Neural cell (in vitro differentiated cells): Measurements from ENCODE around the gene TNNT3.

Experiments
- EP300 ChIP-seq: fragments of 450-650 bp; conservative IDR thresholded peaks from 2 replicates; pipeline ENCODE4 v1.6.1; 2014; ENCODE audit warnings: antibody characterized with exemption, mild to moderate bottlenecking, moderate library complexity; ENCODE audit not compliant: poor library complexity, severe bottlenecking
- EZH2 ChIP-seq: fragments of 200-600, 300-800 bp; shearing (Covaris generic), sonication (generic); IDR thresholded peaks from 2 replicates; pipeline ENCODE4 v1.6.1; 2014; ENCODE audit warnings: antibody characterized with exemption, low read length, borderline replicate concordance, mild to moderate bottlenecking; ENCODE audit not compliant: insufficient read depth, poor library complexity, severe bottlenecking
- MXI1 ChIP-seq: fragments of 450-650 bp; conservative IDR thresholded peaks from 2 replicates; pipeline ENCODE4 v1.6.1; 2014; ENCODE audit warnings: antibody characterized with exemption, mild to moderate bottlenecking; ENCODE audit not compliant: poor library complexity, severe bottlenecking
- POLR2AphosphoS5 ChIP-seq: IDR thresholded peaks from 2 replicates; pipeline ENCODE4 v1.6.1; 2012
- RAD21 ChIP-seq: fragments of 450-650 bp; conservative IDR thresholded peaks from 2 replicates; pipeline ENCODE4 v1.6.1; 2014; ENCODE audit warnings: antibody characterized with exemption, mild to moderate bottlenecking, moderate library complexity
- SMC3 ChIP-seq: fragments of 450-650 bp; conservative IDR thresholded peaks from 2 replicates; pipeline ENCODE4 v1.6.1; 2014; ENCODE audit warnings: antibody characterized with exemption, mild to moderate bottlenecking, moderate library complexity; ENCODE audit not compliant: poor library complexity
- TAF1 ChIP-seq: IDR thresholded peaks from 2 replicates; pipeline ENCODE4 v1.6.1; 2012; ENCODE audit warnings: low read depth
- TF ChIP-seq, protein P1 (sequence below): fragments of 450-650 bp; IDR thresholded peaks from 2 replicates; pipeline ENCODE4 v1.5.1; 2014; ENCODE audit warnings: antibody characterized with exemption, mild to moderate bottlenecking, moderate library complexity; ENCODE audit not compliant: poor library complexity, severe bottlenecking

DNA sequence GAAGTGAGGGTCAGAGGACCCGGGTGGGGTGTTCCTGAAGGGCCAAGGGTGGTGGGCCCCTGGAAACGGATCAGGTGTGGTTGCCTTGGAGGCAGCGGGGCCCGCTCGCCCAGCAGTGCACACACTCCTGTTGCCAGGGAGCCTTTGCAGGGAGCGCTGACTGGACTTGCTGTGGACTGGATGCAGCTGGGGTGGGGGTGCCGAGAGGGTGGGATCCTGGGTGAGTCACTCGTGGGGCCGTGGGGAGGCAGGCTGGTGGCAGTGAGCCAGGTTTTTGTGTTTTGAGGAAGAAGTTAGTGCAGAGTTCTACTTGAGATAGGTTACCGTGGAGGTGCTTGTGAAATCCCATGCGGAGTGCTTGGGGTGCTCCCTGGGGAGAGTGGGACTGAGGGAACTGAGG lies 28.9 kb downstream of the TNNT3 start:
- TF ChIP-seq, protein P1, sequence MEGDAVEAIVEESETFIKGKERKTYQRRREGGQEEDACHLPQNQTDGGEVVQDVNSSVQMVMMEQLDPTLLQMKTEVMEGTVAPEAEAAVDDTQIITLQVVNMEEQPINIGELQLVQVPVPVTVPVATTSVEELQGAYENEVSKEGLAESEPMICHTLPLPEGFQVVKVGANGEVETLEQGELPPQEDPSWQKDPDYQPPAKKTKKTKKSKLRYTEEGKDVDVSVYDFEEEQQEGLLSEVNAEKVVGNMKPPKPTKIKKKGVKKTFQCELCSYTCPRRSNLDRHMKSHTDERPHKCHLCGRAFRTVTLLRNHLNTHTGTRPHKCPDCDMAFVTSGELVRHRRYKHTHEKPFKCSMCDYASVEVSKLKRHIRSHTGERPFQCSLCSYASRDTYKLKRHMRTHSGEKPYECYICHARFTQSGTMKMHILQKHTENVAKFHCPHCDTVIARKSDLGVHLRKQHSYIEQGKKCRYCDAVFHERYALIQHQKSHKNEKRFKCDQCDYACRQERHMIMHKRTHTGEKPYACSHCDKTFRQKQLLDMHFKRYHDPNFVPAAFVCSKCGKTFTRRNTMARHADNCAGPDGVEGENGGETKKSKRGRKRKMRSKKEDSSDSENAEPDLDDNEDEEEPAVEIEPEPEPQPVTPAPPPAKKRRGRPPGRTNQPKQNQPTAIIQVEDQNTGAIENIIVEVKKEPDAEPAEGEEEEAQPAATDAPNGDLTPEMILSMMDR, result no peak
- TF ChIP-seq EP300 (no peak), RAD21 (no peak), MXI1 (no peak), EZH2 (no peak), TAF1 (no peak), POLR2AphosphoS5 (no peak), SMC3 (no peak)
